ENCODE data around the gene KIAA1217.
"Not testable (repeated sequence)": the region's sequence is repeated elsewhere in the genome, so short reads cannot be mapped to it uniquely, and the experiment has no call there.

KIAA1217 gene

DNA sequence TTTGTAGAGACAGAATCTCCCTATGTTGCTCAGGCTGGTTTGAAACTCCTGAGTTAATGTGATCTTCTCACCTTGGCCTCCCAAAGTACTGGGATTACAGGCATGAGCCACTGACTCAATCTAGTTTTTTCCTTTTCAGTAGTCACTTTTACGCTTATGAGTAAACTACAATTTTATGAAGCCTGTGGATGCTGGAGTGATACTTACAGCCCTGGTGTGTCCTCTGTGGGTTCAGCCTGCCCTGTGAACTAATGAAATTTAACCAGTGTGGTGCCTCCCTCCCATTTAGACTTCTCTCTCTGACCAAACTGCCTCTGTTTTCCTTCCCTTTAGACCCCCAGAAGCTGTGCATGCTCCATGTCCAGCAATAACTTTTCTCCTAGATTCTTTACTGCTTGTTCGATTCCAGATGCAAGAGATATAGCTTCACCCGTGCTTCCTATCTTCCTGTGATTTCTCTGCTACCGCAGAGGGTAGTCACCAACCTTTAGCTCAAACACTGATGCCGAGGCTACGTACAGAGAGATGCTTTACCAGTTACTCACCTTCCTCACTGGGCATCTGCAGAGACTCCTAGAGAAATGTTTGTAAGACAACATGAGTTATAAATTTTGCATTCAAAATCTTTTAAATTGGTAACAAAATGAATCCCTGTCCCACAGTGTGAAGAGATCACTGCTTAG lies 90.8 kb downstream of the KIAA1217 start:
- DNase-seq = no peak

DNA sequence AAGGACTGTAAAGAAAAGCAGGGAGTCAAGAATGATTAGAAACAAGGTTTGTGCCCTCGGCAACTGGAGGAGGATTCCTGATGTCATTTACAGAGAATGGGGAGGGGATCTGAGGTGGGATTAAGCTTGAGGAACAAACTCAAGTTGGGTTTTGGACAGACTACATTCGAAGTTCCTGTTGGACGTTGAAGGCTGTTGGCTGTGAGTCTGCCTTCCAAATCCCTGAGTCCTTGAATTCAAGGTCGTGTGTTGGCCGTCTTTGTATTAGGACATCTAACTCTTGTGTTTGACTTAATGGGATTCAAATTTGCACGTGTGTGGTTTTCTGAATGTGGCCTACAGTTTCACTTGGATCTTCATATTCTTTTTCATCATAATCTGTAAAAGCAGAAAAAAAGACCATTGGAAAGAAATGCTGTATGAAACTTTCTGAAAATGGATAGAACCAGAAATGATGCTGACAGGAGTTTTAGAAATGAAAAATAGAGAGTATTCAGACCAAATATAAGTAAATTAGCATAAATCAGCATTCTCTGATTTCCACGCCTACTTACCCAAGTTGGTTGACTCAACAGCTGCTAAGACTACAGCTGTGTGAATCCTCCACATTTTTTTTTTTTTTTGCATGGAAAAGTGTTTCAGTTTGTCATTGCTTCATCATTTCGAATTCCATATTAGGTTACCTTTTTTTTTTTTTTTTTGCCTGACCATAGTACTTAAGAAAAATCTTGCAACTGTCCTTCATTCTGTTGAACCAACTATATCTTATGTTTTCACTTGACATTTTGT lies 94.8 kb downstream of the KIAA1217 start:
- no peak for DNase-seq

DNA sequence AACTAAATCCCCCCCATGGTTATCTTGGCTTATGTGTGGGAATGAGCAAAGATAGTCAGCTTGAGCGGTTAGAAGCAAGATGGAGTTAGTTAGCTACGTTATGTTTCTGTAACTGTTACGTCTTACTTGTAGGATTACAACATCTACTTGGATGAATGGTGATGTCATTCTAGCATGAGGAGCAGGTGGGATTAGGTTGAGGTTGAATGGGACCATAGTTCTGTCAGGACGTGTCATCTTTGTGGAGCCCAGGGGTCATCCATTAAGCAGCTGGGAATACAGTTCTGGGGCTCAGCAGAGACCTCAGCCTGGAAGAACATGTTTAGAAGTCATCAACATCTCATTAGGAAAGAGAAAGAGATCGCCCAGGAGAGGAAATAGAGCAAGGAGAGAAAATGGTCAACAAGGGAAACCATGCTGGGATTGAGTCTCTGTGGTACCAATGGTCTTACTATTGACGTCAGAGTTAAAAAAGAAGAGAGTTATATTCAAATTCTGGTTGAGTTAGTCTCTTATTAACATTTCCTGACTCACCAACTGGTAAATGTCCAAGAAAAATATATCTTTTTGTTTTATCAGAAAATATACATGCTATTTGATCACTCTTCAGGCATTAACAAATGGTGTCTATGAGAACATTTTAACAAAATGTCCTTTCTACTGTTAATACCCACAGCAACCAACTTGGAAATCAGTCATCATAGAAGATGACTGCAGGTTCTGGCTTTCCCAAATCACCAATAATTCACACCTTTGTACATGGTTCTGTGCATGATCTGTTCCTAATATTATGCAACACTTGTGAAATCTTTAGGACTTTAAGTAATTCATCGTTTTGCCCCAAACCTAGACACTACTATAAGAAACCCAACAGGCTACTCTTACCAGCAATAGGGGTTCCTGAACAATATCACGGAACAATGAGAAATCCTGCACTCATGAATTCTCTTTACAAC lies 96.9 kb downstream of the KIAA1217 start:
- DNase-seq = no peak

DNA sequence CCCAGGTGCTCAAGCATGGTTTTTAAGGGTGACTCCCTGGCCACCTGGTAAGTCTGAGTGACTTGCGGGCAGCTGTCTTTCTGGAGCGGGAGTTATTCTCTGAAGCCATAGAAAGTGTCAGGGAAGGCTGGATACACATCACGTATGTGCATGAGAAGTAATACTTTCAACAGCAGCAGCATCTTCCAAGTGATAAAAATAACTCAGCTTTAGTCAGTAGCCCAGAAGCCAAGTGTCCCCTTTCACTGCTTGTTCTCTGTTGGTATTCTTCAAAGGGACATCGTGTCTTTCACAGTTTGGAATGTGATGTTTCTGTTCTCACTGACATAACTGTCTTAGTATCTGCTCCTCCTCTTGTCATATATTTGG lies 97.6 kb downstream of the KIAA1217 start:
- no peak for DNase-seq

DNA sequence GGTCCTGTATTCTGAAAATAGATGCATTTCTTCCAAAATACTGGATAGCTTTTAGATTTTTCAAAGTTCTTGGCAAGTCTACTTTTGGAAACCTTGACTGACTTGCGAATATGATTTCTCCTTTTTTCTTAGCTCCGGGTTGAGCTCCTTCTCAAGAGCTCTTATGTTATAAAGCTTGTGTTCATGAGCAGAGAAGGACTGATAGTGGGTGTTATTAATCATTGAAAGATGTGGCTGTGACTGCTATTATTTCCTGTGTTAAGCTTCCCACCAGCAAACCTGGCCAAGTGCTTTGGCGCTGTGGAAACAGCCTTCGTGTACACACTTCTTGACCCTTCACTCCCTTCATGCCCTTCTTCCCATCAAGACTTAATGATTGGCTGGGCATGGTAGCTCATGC lies 98.2 kb downstream of the KIAA1217 start:
- no peak for DNase-seq

DNA sequence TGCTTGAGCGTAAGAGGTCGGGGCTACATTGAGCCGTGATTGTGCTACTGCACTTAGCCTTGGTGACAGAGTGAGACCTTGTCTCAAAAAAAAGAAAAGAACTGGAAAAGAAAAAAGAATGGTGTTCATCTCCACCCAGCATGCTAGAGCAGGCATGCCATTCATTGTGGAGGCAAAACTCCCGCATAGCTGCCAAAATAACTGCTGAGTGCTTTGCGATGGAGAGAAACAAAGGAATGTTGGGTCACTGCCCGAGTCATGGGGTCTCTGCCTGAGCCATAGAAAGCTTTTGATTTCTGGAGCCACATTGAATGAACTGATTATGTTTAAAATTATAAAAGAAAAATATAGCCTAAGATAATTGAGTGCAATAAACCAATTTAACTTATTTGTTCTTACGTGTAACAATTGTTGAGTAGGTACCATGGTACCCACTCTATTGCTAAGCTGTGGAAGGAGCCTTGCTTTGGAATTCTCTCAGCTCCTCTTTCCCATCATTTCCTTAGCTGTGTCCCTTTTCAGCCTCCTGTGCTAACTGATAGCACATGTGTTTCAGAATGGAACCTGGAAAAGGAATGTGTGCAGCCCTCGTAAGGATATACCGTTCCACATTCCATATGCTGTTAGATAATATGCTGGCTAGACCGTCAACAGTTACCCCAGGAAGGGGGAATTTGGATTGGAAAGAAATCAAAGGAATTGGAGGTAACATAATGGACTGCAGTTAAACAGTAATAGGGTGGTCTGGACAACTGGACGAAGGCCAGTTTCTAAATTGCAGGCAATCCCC lies 99.0 kb downstream of the KIAA1217 start:
- no peak for DNase-seq

DNA sequence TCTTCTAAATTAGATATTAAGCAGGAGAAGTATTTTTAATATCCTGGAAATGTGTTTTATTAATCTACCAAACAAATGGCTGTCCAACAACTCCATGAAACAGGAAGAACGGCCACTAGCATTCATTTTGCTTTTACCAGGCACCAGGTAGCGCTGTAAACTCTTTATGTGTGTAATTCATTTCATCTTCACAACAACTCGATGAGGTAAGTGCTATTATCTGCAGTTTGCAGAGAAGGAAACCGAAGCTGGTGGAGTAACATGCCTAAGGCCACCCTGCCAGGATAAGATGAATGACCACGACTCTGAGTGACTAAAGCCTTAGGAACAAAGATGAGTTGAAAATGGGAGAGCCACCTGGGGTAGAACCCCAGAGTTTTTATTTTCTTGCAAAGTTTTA lies 101.2 kb downstream of the KIAA1217 start:
- no peak for DNase-seq

DNA sequence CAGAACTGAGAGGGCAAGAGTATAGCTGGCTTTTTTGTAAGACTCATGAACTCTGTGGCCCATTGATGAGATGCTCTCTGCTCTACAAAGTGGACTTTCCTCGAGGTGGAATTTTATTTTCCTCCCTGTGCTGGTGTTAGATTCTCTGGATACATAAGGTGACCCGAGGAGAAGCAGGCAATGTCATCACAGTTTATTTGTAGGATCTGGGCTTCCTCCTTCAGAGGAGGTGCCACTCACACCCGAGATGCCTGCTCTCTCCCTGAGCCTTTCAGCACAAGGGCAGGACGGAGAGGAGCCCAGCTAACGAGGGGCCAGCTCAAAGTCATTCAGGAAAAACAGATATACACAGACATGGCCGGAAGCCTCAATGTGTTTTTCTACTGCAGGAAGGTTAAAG lies 103.0 kb downstream of the KIAA1217 start:
- no peak for DNase-seq

DNA sequence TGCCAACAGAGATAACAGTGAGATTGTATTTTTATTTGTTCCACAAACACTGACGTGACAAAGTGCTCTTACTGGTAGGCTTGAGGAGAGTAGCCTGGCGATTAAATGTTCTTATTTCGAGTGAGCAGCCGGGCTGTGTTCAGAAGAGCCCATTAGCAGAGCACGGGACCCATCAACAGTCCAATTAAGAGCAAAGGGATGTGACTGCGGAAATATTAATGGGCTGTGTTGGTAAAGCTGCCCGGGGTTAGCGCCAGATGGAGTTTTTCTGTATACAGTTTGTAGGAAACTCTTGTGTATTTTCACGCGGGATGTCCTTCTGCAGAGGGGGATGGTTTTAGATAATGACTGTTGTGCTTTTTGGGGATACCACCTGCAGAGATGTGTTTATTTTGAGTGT lies 104.3 kb downstream of the KIAA1217 start:
- DNase-seq = no peak

DNA sequence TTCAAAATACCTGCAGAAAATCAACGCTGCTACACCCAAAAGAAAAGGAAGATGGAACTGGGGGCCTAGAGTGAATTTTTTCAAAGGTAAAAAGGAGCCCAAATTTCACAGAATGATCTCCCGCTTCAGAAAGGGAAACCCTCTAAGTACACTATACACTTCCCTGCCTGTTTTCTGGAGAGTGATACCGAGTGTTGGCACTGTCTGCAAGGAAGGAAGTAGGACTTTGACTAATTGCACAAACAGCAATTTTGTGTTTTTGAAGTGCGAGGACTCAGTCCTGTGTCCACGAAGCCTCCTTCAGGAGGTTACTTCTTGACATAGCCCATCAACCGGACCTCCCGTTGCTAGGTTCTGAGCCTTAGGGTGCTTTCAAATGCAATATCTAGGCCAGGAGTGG lies 106.3 kb downstream of the KIAA1217 start:
- DNase-seq = no peak

DNA sequence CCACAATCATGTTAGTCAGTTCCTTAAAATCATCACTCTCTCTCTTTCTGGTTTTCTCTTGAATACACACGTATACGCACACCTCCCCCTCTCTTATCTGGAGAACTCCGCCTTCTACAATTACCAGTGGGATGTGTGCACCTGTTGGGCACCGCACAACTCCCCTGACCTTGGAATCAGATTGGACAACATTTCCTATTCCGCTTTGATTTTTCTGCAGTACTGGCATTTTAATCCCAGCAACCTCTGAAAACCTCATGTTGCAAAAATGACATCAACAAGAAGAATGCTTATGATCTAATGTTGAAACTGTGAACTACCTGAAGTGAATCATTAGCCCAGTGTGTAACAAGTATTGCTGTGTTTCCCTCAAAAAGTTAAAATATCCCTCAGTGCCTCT lies 109.6 kb downstream of the KIAA1217 start:
- DNase-seq = no peak

DNA sequence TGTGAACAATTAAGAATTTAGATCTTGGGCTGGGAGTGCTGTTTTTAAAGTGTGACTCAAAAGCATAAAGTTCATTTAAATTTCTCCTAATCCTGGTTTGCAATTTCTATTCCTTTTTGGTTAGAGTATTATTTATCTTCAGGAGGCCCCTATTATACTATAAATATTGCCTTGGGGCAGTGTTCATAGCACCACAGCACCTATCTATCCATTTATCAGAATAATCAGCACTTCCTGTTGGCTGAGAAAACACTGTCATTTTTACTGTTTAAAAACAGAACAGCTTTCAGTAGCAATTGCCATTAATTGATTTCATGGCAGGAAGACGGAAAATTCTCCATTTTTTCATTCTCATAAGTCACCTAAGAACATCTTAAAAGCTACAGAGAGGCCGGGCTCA lies 111.4 kb downstream of the KIAA1217 start:
- no peak for DNase-seq

DNA sequence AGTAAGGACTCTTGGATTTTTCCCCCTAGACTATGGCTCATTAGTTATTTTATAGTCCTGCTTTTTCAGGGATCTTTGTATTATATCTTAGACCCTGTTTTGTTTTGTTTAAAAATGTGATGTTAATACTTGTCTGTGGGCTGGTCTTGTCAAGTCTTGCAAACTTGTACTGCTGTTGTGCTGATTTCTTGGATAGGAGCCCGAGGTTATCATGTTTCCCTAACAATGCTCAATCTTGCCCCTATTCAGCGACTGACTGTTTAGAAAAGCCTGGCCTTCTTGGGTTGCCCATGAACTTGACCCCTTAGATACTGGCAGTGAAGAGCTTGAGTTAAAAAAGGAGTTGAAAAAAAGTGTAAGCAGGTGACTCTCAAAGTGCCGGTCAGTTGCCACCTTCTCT lies 115.7 kb downstream of the KIAA1217 start:
- DNase-seq = no peak

DNA sequence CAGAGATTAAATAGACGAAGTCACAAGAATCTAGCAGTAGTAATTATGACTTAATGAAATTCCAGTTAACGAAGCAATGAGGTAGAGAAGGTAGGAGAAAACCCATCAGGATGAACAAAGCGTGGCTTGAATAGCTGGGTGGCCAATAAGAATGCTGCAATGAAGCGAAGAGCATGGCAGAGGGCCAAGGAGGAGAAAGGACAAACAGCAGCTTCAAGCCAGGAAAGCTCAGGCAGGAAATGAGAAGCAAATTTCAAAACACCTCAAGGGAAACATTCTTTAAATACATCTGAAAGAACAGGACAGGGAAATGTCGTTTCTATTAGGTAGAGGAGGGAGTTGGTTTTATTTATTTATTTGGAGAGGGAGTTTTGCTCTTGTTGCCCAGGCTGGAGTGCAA lies 122.5 kb downstream of the KIAA1217 start:
- no peak for DNase-seq

DNA sequence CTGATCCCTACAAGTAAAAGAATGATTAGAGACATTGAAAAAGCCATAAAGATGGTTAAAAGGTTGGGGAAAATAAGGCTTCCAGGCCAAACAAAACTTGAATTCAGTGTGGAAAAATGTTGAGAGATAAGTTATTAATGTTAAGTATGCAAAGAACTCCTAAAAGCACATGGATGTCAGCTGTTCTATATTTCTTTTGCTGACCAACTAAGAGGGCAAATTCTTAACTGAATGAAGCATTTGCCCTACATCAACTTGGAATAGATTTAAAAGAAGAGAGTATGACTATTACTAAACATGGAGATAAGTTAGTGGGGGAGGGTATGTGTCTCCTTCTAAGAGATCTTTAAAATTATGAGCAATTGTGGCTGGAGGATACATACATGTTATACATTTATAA lies 124.8 kb downstream of the KIAA1217 start:
- DNase-seq = no peak

DNA sequence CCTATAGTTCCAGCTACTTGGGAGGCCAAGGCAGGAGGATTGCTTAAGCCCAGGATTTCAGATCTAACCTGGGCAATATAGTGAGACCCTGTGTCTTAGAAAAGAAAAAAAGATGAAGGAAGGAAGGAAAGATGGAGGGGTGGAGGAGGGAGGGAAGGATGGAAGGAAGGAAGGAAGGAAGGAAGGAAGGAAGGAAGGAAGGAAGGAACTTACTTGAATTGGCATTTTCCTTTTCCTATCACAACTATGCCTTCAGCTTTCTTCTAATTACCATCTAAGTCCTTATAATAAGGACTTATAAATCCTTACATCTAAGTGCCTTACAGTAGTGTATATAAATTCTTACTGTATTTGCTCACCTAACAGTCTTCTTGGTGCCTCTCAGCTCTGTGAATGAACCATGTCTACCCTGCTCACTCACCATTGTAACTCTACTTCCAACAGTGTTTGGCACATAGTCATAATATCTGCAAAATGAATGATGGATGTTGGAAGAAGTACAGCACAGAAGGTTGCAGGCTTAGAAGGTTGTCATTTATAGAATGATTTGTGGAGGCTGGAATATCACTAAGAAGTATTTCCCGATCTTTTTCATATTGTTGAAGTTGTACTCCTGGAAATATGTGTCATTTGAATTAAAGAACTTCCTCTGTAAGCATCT lies 125.5 kb downstream of the KIAA1217 start:
- no peak for DNase-seq

DNA sequence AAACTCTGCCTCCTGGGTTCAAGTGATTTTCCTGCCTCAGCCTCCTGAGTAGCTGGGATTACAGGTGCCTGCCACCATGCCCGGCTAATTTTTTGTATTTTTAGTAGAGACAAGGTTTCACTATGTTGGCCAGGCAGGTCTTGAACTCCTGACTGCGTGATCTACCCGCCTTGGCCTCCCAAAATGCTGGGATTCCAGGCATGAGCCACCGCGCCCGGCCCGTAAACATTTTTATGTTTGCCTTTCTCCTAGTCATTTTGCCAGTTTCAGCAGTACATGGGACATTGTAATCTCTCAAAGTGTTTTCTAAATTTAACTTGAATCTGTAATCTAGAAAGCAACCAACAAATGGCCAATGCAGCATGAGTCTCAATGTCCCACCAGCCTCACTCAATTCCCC lies 128.8 kb downstream of the KIAA1217 start:
- DNase-seq = not testable (repeated sequence)

DNA sequence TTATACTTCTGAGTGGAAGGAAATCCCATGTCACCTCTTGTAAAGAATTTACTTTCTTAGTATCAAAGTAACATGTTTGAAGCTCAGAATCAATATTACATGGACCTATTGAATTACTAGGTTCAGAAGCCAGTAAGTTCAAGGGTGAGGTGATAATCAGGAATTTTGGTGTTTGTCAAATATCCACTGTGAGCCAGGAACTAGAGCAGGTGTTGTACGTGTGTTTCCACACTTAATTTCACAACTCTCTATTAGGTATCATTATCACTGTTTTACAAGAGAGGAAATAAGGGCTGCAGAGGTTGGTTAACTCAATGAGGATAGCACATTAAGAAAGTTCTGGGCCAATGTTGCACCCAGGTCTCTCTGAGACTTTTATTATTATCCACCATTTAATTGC lies 130.4 kb downstream of the KIAA1217 start:
- DNase-seq = no peak

DNA sequence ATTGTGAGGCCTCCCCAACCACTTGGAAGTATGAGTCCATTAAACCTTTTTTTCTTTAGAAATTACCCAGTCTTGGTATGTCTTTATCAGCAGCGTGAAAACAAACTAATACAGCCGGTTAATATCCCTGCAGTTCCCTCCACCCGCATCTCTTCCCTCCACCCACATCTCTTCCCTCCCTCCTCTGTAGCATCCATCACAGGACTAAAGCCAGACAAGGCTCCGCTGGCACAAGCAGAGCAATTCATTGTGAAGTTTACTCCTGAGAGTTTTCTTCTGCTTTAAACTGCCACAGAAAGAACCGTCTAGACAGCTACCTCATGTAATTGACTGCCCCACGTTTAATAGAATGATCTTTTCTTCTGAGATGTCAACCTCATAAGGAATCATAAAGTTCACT lies 131.5 kb downstream of the KIAA1217 start:
- no peak for DNase-seq

DNA sequence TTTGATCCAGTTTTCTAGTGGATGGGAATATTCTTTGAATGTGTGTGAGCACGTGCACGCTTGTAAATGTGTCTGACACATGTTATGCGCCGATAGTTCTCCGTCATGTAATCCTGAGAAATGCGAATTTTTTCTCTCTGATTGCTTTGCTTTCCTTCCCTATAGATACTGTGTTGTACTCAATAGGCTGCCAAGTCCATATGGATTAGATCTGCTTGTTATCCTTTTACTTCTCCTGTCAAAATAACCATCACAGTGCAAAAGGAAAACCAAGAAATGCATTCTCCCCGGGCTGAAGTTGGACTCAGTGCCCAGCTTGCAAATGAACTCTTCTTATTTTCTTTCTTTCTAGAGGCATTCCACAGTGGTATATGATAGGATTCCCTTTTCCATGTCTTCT lies 131.9 kb downstream of the KIAA1217 start:
- no peak for DNase-seq

DNA sequence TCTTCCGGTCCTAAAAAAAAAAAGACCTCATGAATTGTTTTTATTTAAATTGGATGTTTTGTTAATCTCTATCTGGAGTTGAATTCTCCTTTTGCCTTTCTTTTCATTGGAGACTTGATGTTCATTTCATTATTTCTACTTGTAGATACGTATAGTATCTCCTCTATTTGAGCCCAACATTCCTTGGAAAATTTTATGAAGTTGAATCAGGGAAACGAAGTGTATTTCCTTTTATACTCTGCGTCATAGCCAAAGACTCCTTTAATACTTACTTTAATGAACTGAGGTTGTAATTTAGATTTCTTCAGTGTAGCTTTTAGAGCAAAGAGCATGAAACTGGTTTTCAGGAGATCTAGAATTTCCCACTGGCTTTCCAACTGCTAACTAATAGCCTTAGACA lies 132.4 kb downstream of the KIAA1217 start:
- DNase-seq = no peak

DNA sequence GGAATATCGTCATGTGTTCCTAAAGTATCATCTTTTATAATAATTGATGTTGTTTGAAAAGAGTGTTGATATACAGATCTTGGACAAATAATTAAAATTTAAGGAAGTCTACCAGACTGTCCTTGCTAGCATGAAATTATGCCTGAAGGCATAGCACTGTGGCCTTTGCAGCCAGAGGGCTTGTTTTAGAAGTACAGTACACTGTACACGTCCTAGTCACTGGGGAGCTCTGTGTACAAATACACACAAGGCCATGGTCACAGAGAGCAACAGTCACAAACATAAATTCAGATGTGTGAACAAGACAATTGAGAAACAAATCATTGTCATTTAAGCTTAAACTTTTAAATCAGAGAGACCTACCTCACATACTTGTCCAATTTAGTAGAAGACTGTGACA lies 133.0 kb downstream of the KIAA1217 start:
- DNase-seq = no peak

Data from suppressor macrophage treated with lipopolysaccharide for 4 hours (primary cell).